Measurements from ENCODE around the gene PDIK1L. TPM values are rescaled to one million over a fixed set of nuclear protein-coding genes. Genes with fewer than 3 reads are reported as not detected.
A peak's percentile ranks its signal among the peaks of the same experiment; 100 is the strongest.

The PDIK1L gene
- total and polyA plus RNA-seq, 9 of the 15 experiments (the other 6 are each of a cell fraction or from before 2014, with no cell fraction given): 12.8 to 30.2 (median 21.5) TPM

DNA sequence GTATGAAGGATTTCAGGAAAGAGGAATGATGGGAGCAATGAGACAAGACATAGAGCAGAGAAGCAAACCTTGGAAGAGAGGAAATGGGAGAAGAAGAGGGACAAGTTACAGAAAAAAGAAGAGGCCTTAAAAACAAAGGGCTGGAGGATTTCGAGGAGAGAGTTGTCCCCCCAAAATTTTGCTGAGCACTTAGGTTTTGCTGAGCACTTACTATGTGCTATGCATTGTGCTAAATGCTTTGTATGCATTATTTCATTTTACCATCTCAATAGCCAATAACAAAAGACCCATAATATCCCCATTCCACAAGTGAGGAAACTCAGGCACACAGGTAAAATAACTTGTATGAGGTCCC is 41.7 kb upstream of the PDIK1L start (continued):
- TF ChIP-seq, protein P1, sequence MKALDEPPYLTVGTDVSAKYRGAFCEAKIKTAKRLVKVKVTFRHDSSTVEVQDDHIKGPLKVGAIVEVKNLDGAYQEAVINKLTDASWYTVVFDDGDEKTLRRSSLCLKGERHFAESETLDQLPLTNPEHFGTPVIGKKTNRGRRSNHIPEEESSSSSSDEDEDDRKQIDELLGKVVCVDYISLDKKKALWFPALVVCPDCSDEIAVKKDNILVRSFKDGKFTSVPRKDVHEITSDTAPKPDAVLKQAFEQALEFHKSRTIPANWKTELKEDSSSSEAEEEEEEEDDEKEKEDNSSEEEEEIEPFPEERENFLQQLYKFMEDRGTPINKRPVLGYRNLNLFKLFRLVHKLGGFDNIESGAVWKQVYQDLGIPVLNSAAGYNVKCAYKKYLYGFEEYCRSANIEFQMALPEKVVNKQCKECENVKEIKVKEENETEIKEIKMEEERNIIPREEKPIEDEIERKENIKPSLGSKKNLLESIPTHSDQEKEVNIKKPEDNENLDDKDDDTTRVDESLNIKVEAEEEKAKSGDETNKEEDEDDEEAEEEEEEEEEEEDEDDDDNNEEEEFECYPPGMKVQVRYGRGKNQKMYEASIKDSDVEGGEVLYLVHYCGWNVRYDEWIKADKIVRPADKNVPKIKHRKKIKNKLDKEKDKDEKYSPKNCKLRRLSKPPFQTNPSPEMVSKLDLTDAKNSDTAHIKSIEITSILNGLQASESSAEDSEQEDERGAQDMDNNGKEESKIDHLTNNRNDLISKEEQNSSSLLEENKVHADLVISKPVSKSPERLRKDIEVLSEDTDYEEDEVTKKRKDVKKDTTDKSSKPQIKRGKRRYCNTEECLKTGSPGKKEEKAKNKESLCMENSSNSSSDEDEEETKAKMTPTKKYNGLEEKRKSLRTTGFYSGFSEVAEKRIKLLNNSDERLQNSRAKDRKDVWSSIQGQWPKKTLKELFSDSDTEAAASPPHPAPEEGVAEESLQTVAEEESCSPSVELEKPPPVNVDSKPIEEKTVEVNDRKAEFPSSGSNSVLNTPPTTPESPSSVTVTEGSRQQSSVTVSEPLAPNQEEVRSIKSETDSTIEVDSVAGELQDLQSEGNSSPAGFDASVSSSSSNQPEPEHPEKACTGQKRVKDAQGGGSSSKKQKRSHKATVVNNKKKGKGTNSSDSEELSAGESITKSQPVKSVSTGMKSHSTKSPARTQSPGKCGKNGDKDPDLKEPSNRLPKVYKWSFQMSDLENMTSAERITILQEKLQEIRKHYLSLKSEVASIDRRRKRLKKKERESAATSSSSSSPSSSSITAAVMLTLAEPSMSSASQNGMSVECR (CRISPR knock-in tag; IDR thresholded peaks at IDR 0.05): no peak
- no peak for TF ChIP-seq ZNF445 (CRISPR knock-in tag; IDR thresholded peaks at IDR 0.05; ENCODE audit: low read depth)
- TF ChIP-seq ZNF384 (IDR thresholded peaks at IDR 0.05; ENCODE audit: low read depth, low read length): no peak
- TF ChIP-seq, protein P2, sequence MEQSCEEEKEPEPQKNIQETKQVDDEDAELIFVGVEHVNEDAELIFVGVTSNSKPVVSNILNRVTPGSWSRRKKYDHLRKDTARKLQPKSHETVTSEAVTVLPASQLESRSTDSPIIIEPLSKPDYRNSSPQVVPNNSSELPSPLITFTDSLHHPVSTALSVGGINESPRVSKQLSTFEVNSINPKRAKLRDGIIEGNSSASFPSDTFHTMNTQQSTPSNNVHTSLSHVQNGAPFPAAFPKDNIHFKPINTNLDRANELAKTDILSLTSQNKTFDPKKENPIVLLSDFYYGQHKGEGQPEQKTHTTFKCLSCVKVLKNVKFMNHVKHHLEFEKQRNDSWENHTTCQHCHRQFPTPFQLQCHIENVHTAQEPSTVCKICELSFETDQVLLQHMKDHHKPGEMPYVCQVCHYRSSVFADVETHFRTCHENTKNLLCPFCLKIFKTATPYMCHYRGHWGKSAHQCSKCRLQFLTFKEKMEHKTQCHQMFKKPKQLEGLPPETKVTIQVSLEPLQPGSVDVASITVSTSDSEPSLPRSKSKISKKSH (CRISPR knock-in tag; IDR thresholded peaks at IDR 0.05): no peak
- peak; percentile 15; the same call in 1 of the 2 replicates for TF ChIP-seq THRAP3 (IDR thresholded peaks at IDR 0.05; ENCODE audit: borderline replicate concordance)
- TF ChIP-seq SRSF1 (IDR thresholded peaks at IDR 0.05; ENCODE audit: low read depth, low read length): no peak
- no peak for TF ChIP-seq HNRNPH1 (optimal IDR thresholded peaks at IDR 0.05; ENCODE audit: low read depth, low read length)
- no peak for TF ChIP-seq ZNF699 (CRISPR knock-in tag; IDR thresholded peaks at IDR 0.05; ENCODE audit: insufficient replicate concordance)
- no peak for TF ChIP-seq L3MBTL2 (IDR thresholded peaks at IDR 0.05)
- TF ChIP-seq BHLHE40 (IDR thresholded peaks at IDR 0.05; ENCODE audit: low read length): no peak
- TF ChIP-seq JUN (IDR thresholded peaks at IDR 0.05; ENCODE audit: borderline replicate concordance, low read depth, low read length): no peak
- TF ChIP-seq JUN (CRISPR knock-in tag; IDR thresholded peaks at IDR 0.05; ENCODE audit: borderline replicate concordance): no peak
- TF ChIP-seq ZBTB7A (IDR thresholded peaks at IDR 0.05; ENCODE audit: borderline replicate concordance, control insufficient read depth, low read depth, low read length): no peak
- no peak for TF ChIP-seq SMAD1 (IDR thresholded peaks at IDR 0.05; ENCODE audit: low read depth, low read length, partially characterized antibody)
- TF ChIP-seq RFX5 (IDR thresholded peaks at IDR 0.05; ENCODE audit: low read depth, low read length): no peak
- no peak for TF ChIP-seq ELF4 (CRISPR knock-in tag; IDR thresholded peaks at IDR 0.05)
- TF ChIP-seq, protein P3, sequence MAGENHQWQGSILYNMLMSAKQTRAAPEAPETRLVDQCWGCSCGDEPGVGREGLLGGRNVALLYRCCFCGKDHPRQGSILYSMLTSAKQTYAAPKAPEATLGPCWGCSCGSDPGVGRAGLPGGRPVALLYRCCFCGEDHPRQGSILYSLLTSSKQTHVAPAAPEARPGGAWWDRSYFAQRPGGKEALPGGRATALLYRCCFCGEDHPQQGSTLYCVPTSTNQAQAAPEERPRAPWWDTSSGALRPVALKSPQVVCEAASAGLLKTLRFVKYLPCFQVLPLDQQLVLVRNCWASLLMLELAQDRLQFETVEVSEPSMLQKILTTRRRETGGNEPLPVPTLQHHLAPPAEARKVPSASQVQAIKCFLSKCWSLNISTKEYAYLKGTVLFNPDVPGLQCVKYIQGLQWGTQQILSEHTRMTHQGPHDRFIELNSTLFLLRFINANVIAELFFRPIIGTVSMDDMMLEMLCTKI (IDR thresholded peaks at IDR 0.05; ENCODE audit: partially characterized antibody): no peak
- no peak for TF ChIP-seq NUFIP1 (IDR thresholded peaks at IDR 0.05; ENCODE audit: partially characterized antibody)
- peak; percentile 91; the same call in 1 of the 2 replicates for TF ChIP-seq BRD4 (IDR thresholded peaks at IDR 0.05)
- TF ChIP-seq GABPB1 (CRISPR knock-in tag; IDR thresholded peaks at IDR 0.05): no peak
- TF ChIP-seq KDM2B (CRISPR knock-in tag; IDR thresholded peaks at IDR 0.05): no peak
- no peak for TF ChIP-seq CHD4 (IDR thresholded peaks at IDR 0.05; ENCODE audit: insufficient read depth, insufficient replicate concordance, low read depth, low read length, poor library complexity, severe bottlenecking)
- TF ChIP-seq PURB (CRISPR knock-in tag; IDR thresholded peaks at IDR 0.05; ENCODE audit: low read depth): no peak
- TF ChIP-seq HDAC1 (IDR thresholded peaks at IDR 0.05): peak in 1 of 2 experiments; percentile 9; a peak in 1 of 4 replicates
